Osteoblast (primary cell): ENCODE data around the gene GDF7. TPM values are rescaled to one million over a fixed set of nuclear protein-coding genes. Genes with fewer than 3 reads are reported as not detected.

Source experiments
- DNase-seq: peaks from one replicate; pipeline ENCODE4 v3.0.0; 2011; ENCODE audit warnings: low spot score, mixed read lengths; ENCODE audit not compliant: insufficient read length; ENCODE audit errors: missing footprints
- H2AFZ ChIP-seq: 2 replicates; pipeline ENCODE4 v1.6.0; 2011; ENCODE audit warnings: mild to moderate bottlenecking, low read length
- H3K27ac ChIP-seq: 2 replicates; pipeline ENCODE4 v1.5.1; 2011; ENCODE audit warnings: mild to moderate bottlenecking, low read depth, low read length, moderate library complexity
- H3K27me3 ChIP-seq: 2 replicates; pipeline ENCODE4 v1.6.0; 2012; ENCODE audit warnings: mild to moderate bottlenecking, control low read depth, inconsistent platforms, low read length, moderate library complexity; ENCODE audit not compliant: insufficient read depth
- H3K36me3 ChIP-seq: 2 replicates; pipeline ENCODE4 v1.5.1; 2011; ENCODE audit warnings: mild to moderate bottlenecking, low read length, control low read depth, moderate library complexity; ENCODE audit not compliant: insufficient read depth
- H3K4me1 ChIP-seq: 2 replicates; pipeline ENCODE4 v1.5.1; 2011; ENCODE audit warnings: mild to moderate bottlenecking, low read length, control low read depth, moderate library complexity; ENCODE audit not compliant: insufficient read depth
- H3K4me2 ChIP-seq: 2 replicates; pipeline ENCODE4 v1.6.0; 2011; ENCODE audit warnings: mild to moderate bottlenecking, low read length; ENCODE audit not compliant: insufficient read depth
- H3K4me3 ChIP-seq: fragments of 200-600 bp; sonication (generic); 3 replicates; pipeline ENCODE4 v1.5.1; 2012; ENCODE audit warnings: mild to moderate bottlenecking, low read length, inconsistent platforms; ENCODE audit not compliant: insufficient read depth
- H3K79me2 ChIP-seq: 2 replicates; pipeline ENCODE4 v1.6.0; 2012; ENCODE audit warnings: mild to moderate bottlenecking, low read length, control low read depth, inconsistent platforms; ENCODE audit not compliant: insufficient read depth
- H3K9me3 ChIP-seq: 2 replicates; pipeline ENCODE4 v1.5.1; 2011; ENCODE audit warnings: low read depth, low read length, control low read depth
- H4K20me1 ChIP-seq: 2 replicates; pipeline ENCODE4 v1.6.0; 2012; ENCODE audit warnings: mild to moderate bottlenecking, low read length, control low read depth; ENCODE audit not compliant: insufficient read depth
- total RNA-seq: library from RNA; depleted of rRNA; stranded (reverse); fragments of >200 nt; gene quantifications from 2 replicates; pipeline ENCODE4 v1.2.3, GENCODE V29; 2012
- TF ChIP-seq, protein P1 (sequence below): IDR thresholded peaks from 2 replicates; pipeline ENCODE4 v1.5.1; 2011; ENCODE audit warnings: mild to moderate bottlenecking, low read depth, low read length, moderate library complexity; ENCODE audit errors: extremely low read depth

GDF7 gene
- total RNA-seq, 1 donor = not detected

DNA sequence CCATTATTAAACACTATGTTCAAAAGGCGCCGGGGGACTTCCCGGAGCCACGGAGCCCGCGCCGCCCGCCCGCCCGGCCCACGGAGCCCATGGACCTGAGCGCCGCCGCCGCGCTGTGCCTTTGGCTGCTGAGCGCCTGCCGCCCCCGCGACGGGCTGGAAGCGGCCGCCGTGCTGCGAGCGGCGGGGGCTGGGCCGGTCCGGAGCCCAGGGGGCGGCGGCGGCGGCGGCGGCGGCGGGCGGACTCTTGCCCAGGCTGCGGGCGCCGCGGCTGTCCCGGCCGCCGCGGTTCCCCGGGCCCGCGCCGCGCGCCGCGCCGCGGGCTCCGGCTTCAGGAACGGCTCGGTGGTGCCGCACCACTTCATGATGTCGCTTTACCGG is 197 bp downstream of the GDF7 start:
- H3K27me3 ChIP-seq = peaks cover 95% of the 10 kb centered on the region
- H3K36me3 ChIP-seq = no peaks in the 10 kb centered on the region
- H3K27ac ChIP-seq = no peak overlapping the region
- no peaks in the 10 kb centered on the region for H3K4me1 ChIP-seq
- no peak overlapping the region for H3K4me3 ChIP-seq
- H4K20me1 ChIP-seq = no peaks in the 10 kb centered on the region
- no peaks in the 10 kb centered on the region for H3K79me2 ChIP-seq
- peak overlapping the region; percentile 51 for H3K4me2 ChIP-seq
- peak; percentile 92 for DNase-seq
- H3K9me3 ChIP-seq = no peaks in the 10 kb centered on the region
- TF ChIP-seq, protein P1, sequence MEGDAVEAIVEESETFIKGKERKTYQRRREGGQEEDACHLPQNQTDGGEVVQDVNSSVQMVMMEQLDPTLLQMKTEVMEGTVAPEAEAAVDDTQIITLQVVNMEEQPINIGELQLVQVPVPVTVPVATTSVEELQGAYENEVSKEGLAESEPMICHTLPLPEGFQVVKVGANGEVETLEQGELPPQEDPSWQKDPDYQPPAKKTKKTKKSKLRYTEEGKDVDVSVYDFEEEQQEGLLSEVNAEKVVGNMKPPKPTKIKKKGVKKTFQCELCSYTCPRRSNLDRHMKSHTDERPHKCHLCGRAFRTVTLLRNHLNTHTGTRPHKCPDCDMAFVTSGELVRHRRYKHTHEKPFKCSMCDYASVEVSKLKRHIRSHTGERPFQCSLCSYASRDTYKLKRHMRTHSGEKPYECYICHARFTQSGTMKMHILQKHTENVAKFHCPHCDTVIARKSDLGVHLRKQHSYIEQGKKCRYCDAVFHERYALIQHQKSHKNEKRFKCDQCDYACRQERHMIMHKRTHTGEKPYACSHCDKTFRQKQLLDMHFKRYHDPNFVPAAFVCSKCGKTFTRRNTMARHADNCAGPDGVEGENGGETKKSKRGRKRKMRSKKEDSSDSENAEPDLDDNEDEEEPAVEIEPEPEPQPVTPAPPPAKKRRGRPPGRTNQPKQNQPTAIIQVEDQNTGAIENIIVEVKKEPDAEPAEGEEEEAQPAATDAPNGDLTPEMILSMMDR = no peak
- no peak overlapping the region for H2AFZ ChIP-seq

GRCh38 chr2:20667531-20668401 is 822 bp downstream of the GDF7 start:
- Histone ChIP-seq H3K36me3 (no peaks in the 10 kb centered on the region), H3K4me2 (peak overlapping the region; percentile 51), H2AFZ (no peak overlapping the region), H4K20me1 (no peaks in the 10 kb centered on the region), H3K4me1 (no peaks in the 10 kb centered on the region), H3K27ac (no peak overlapping the region), H3K9me3 (no peaks in the 10 kb centered on the region), H3K27me3 (peaks cover 95% of the 10 kb centered on the region), H3K79me2 (no peaks in the 10 kb centered on the region), H3K4me3 (no peak overlapping the region)
- TF ChIP-seq, protein P1 = no peak
- DNase-seq = peak; percentile 90

DNA sequence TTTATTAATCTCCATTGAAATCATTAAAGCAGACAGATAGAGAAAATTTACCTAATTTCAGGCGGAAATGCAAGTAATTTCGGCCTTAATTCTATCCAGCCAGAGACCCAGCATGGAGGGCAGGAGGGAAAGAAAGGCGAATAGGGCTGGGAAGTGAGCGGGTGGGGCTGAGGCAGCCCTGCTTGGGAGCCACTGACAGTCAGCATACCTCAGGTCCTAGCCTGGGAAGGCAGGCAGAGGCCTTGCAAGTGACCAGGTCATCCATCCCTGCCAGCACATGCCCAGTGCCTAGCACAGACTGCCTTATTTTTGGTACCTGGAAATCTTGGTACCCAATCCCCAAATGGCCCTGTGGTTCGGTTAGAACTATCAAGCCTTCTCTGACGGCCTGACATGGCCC is 1.5 kb downstream of the GDF7 start:
- no peak overlapping the region for H2AFZ ChIP-seq
- peak; percentile 68 for DNase-seq
- no peaks in the 10 kb centered on the region for H3K9me3 ChIP-seq
- H3K4me1 ChIP-seq = no peaks in the 10 kb centered on the region
- H3K27me3 ChIP-seq = peaks cover 95% of the 10 kb centered on the region
- H3K27ac ChIP-seq = no peak overlapping the region
- H3K36me3 ChIP-seq = no peaks in the 10 kb centered on the region
- no peaks in the 10 kb centered on the region for H3K79me2 ChIP-seq
- H3K4me2 ChIP-seq = no peak overlapping the region
- no peaks in the 10 kb centered on the region for H4K20me1 ChIP-seq
- TF ChIP-seq, protein P1 = no peak
- H3K4me3 ChIP-seq = no peak overlapping the region

- H3K4me1 ChIP-seq = no peaks in the 10 kb centered on the region
- TF ChIP-seq, protein P1 = no peak
- no peak overlapping the region for H3K4me3 ChIP-seq
- no peak overlapping the region for H3K27ac ChIP-seq
- no peak overlapping the region for H2AFZ ChIP-seq
- no peaks in the 10 kb centered on the region for H3K9me3 ChIP-seq
- peaks cover 95% of the 10 kb centered on the region for H3K27me3 ChIP-seq
- peak; percentile 86 for DNase-seq
- H3K79me2 ChIP-seq = no peaks in the 10 kb centered on the region
- no peak overlapping the region for H3K4me2 ChIP-seq
- no peaks in the 10 kb centered on the region for H3K36me3 ChIP-seq
- no peaks in the 10 kb centered on the region for H4K20me1 ChIP-seq
Measured at GRCh38 chr2:20668871-20669475, 2.0 kb downstream of the GDF7 start.
